Panc1 (cell line): ENCODE measurements around the gene FBN1. TPM values are rescaled to one million over a fixed set of nuclear protein-coding genes. Genes with fewer than 3 reads are reported as not detected.

Experiments used
- ATAC-seq: fragments of 200-7000 bp; cut with Tn5 transposase; 2 replicates; pipeline ENCODE4 v1.9.1; 2020; ENCODE audit warnings: mild to moderate bottlenecking, moderate library complexity
- BruUV-seq: library from RNA; stranded (reverse); fragments of 400-500 nt; replicated peaks from 2 replicates; lab custom pipeline; 2021; lab: Mats Ljungman, UMichigan
- CTCF ChIA-PET: fragments of 300-600 bp; sonication (Branson Sonifier 250); formaldehyde crosslinking; loops from one replicate; lab custom pipeline; 2022; ENCODE audit warnings: antibody characterized with exemption; lab: Charles Lee
- POLR2A ChIA-PET: fragments of 300-600 bp; sonication (Branson Sonifier 250); formaldehyde crosslinking; loops from one replicate; lab custom pipeline; 2022; ENCODE audit warnings: antibody characterized with exemption; lab: Charles Lee
- DNase-seq: peaks from one replicate; pipeline ENCODE4 v3.0.0-alpha.2; 2010; ENCODE audit warnings: low read depth, low spot score
- H3K27ac ChIP-seq: 2 replicates; pipeline ENCODE4 v1.5.1; 2011; ENCODE audit warnings: mild to moderate bottlenecking, low read length, inconsistent platforms
- H3K27me3 ChIP-seq: fragments of 200-500 bp; sonication (Bioruptor generic); 2 replicates; pipeline ENCODE4 v1.6.0; 2014; ENCODE audit warnings: low read length, inconsistent platforms; ENCODE audit not compliant: control insufficient read depth, insufficient read depth
- H3K36me3 ChIP-seq: fragments of 200-500 bp; sonication (Bioruptor generic); 2 replicates; pipeline ENCODE4 v1.5.1; 2014; ENCODE audit warnings: inconsistent platforms, mild to moderate bottlenecking, low read length, moderate library complexity; ENCODE audit not compliant: control insufficient read depth, insufficient read depth
- H3K4me1 ChIP-seq: 2 replicates; pipeline ENCODE4 v1.5.1; 2011; ENCODE audit warnings: inconsistent platforms, mild to moderate bottlenecking, low read length, moderate library complexity; ENCODE audit not compliant: control insufficient read depth, insufficient read depth
- H3K4me3 ChIP-seq, 2 experiments: 2 replicates each; pipeline ENCODE4 v1.5.1; 2011 to 2012; ENCODE audit warnings: low read depth in 2 of 2, low read length in 2 of 2, mild to moderate bottlenecking in 2 of 2, inconsistent platforms in 1 of 2, moderate library complexity in 1 of 2
- H3K9me3 ChIP-seq: fragments of 200-500 bp; sonication (Bioruptor generic); 2 replicates; pipeline ENCODE4 v1.5.1; 2014; ENCODE audit warnings: low read depth, mild to moderate bottlenecking, inconsistent platforms, low read length, moderate library complexity; ENCODE audit not compliant: control insufficient read depth, insufficient read depth
- CTCF ChIP-seq: fragments of 450-650 bp; IDR thresholded peaks from 2 replicates; pipeline ENCODE4 v1.5.1; 2017; ENCODE audit warnings: mild to moderate bottlenecking
- POLR2AphosphoS5 ChIP-seq: IDR thresholded peaks from 2 replicates; pipeline ENCODE4 v1.6.1; 2012; ENCODE audit warnings: mild to moderate bottlenecking, low read depth, low read length, moderate library complexity
- SIN3A ChIP-seq: IDR thresholded peaks from 2 replicates; pipeline ENCODE4 v1.6.1; 2012; ENCODE audit warnings: low read depth, mild to moderate bottlenecking, low read length, moderate library complexity, borderline replicate concordance; ENCODE audit not compliant: insufficient read depth
- TCF7L2 ChIP-seq: IDR thresholded peaks from 2 replicates; pipeline ENCODE4 v1.6.1; 2011; ENCODE audit warnings: mild to moderate bottlenecking, low read depth, low read length, inconsistent platforms
- in situ Hi-C: cut with HindIII; loops from 2 replicates; pipeline ENCODE4 v1.10.0; 2016; ENCODE audit warnings: low sequenced_read_pairs, low pct_unique_long_range_greater_than_20kb
- intact Hi-C: fragments of 100-400 bp; cut with micrococcal nuclease; formaldehyde crosslinking; loops from one replicate; pipeline ENCODE4 v1.10.0; 2022; ENCODE audit not compliant: unreplicated experiment
- total RNA-seq: library from RNA; stranded (reverse); gene quantifications from one replicate; pipeline ENCODE4 v1.2.1, GENCODE V29; 2021; ENCODE audit not compliant: unreplicated experiment
- TF ChIP-seq, protein P1 (sequence below), 2 experiments: IDR thresholded peaks; 2 replicates each; pipeline ENCODE4 v1.6.1; 2011 to 2012; ENCODE audit warnings: low read depth in 2 of 2, control low read depth in 1 of 2, low read length in 1 of 2, mild to moderate bottlenecking in 1 of 2, moderate library complexity in 1 of 2; ENCODE audit not compliant: insufficient read depth in 1 of 2

FBN1 gene
- total RNA-seq, 1 experiment from 2014 or later = 0.46 TPM

GRCh38 chr15:48367483-48367882, 278.0 kb downstream of the FBN1 start:
- in situ Hi-C loops (no loop called here), intact Hi-C loops (no loop called here)
- ATAC-seq = no peak
- Histone ChIP-seq H3K4me3 (no peak overlapping the region), H3K36me3 (no peaks in the 10 kb centered on the region), H3K9me3 (no peaks in the 10 kb centered on the region), H3K4me1 (no peaks in the 10 kb centered on the region; the same call in 1 of the 2 replicates), H3K27me3 (no peaks in the 10 kb centered on the region), H3K27ac (no peak overlapping the region)
- BruUV-seq = no TSS peak
- TF ChIP-seq SIN3A (no peak), TCF7L2 (no peak), CTCF (no peak), POLR2AphosphoS5 (no peak)
- TF ChIP-seq, protein P1, sequence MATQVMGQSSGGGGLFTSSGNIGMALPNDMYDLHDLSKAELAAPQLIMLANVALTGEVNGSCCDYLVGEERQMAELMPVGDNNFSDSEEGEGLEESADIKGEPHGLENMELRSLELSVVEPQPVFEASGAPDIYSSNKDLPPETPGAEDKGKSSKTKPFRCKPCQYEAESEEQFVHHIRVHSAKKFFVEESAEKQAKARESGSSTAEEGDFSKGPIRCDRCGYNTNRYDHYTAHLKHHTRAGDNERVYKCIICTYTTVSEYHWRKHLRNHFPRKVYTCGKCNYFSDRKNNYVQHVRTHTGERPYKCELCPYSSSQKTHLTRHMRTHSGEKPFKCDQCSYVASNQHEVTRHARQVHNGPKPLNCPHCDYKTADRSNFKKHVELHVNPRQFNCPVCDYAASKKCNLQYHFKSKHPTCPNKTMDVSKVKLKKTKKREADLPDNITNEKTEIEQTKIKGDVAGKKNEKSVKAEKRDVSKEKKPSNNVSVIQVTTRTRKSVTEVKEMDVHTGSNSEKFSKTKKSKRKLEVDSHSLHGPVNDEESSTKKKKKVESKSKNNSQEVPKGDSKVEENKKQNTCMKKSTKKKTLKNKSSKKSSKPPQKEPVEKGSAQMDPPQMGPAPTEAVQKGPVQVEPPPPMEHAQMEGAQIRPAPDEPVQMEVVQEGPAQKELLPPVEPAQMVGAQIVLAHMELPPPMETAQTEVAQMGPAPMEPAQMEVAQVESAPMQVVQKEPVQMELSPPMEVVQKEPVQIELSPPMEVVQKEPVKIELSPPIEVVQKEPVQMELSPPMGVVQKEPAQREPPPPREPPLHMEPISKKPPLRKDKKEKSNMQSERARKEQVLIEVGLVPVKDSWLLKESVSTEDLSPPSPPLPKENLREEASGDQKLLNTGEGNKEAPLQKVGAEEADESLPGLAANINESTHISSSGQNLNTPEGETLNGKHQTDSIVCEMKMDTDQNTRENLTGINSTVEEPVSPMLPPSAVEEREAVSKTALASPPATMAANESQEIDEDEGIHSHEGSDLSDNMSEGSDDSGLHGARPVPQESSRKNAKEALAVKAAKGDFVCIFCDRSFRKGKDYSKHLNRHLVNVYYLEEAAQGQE (IDR thresholded peaks at IDR 0.05; ENCODE audit: insufficient read depth in 1 of 2, low read depth in 2 of 2, low read length in 1 of 2) = no peak
- ChIA-PET CTCF (no interaction called here), POLR2A (no interaction called here)
- no peak for DNase-seq

- H3K9me3 ChIP-seq = no peaks in the 10 kb centered on the region
- ATAC-seq (no peak), DNase-seq (no peak)
- CTCF ChIA-PET = no interaction called here
- H3K4me3 ChIP-seq = no peak overlapping the region
- TF ChIP-seq, protein P1 (IDR thresholded peaks at IDR 0.05; ENCODE audit: insufficient read depth in 1 of 2, low read depth in 2 of 2, low read length in 1 of 2) = no peak
- TF ChIP-seq POLR2AphosphoS5 (no peak), TCF7L2 (no peak), SIN3A (no peak), CTCF (no peak)
- no peaks in the 10 kb centered on the region for H3K36me3 ChIP-seq
- H3K27ac ChIP-seq = no peak overlapping the region
- POLR2A ChIA-PET = interaction anchor here (0.6 kb wide), 1 partner anchor 479 kb away, joined by 4 read pairs; no protein-coding TSS in a partner anchor
- no peaks in the 10 kb centered on the region; the same call in 1 of the 2 replicates for H3K4me1 ChIP-seq
- H3K27me3 ChIP-seq = no peaks in the 10 kb centered on the region
- intact Hi-C loops (no loop called here), in situ Hi-C loops (no loop called here)
- no TSS peak for BruUV-seq
Observed at GRCh38 chr15:48366584-48367312, 278.8 kb downstream of the FBN1 start.
